Measurements from ENCODE around the gene RABL6.

- TF ChIP-seq CTCF (IDR thresholded peaks at IDR 0.05) = no peak
- TF ChIP-seq POLR2A (IDR thresholded peaks at IDR 0.05) = no peak
Measured at GRCh38 chr9:136846376-136847087, 38.8 kb downstream of the RABL6 start.
